GM21786 (cell line): ENCODE measurements around the gene B9D1.

Source experiments
- ATAC-seq: cut with Tn5 transposase; IDR thresholded peaks from one replicate; pipeline ENCODE4 v1.9.1; 2021; ENCODE audit not compliant: unreplicated experiment

B9D1 gene

GRCh38 chr17:19388791-19389785, 26.6 kb upstream of the B9D1 start:
- ATAC-seq: no peak

DNA sequence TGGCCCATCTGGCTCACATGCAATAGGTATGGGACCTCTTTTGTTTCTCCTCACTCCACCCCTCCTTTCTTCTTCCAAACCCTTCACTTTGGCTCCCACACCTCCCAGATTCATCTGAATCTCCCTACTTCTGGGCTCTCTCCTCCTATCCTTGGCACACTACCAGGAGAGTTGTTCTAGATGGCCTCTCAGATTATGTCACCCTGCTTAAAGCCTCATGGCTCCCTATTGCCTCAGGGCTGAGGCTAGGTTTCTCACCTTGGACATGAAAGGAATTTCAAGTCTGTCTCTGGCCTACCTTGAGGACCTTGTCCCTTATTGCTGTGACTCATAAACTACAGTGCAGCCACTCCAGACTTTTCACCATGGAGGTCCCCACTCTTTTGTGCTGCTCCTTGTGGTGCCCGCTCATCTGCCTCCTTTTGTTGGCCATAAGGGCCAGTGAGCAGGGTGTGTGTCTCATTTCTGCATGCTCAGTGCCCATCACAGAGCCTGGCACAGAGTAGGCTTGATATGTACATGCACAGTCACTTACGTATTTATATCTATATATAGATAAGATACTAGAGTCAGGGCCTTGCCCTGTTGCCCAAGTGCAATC, 25.5 kb upstream of the B9D1 start:
- ATAC-seq: no peak

DNA sequence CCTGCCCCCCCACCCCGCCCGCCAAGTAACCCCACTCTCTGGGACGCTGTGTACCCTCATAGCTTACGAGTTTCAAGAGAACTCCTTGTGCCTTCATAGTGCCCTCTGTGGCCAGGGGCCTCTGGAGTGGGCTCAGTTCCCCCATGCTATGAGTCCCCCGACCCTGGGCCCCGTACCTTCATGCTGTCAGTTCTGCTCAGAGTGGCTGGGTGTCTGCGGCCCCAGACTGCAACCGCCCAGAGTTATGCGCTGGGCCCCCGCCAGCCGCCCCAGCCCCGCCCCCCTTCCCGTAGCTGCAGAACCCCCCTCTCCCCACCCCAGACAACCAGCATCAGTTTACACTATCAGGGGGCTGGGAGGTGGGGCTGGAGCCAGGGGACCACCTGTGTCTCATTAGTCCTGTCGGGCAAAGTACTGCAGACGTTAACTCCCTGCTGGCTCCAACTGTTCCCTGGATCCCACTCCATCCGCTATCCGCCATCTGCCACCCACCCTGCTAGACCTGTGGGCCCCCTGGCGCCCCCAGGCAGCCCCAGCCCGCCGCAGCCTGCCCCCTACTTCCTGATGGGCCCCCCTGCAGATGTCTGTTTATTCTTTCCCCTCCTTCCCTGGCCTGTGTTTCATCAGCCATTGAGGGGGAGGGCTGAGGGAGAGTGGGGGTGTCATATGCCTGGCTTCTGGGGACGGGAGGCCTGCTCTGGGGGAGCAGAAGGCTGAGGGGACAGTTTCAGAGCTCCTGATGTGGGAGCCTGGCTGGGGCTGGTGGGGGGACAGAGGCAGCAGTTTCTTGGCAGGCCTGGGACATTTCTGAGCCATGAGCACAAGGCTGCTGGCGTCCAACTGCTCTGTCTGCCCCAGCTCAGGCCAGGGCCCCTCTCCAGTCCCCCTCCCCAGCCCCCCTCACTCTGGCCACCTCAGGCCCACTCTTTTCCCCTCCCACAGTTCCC, 24.7 kb upstream of the B9D1 start, which contains the start of gene MFAP4:
Gene MFAP4, minus strand, starts transcription at position 217 of the 947 bp plus-strand sequence. Its CDS starts 35 bp downstream, at position 182.
- no peak for ATAC-seq

GRCh38 chr17:19386051-19386929, 23.8 kb upstream of the B9D1 start:
- ATAC-seq: no peak

- no peak for ATAC-seq
Observed at GRCh38 chr17:19385521-19385983, 23.0 kb upstream of the B9D1 start.

GRCh38 chr17:19384723-19385391, 22.3 kb upstream of the B9D1 start:
- no peak for ATAC-seq

GRCh38 chr17:19383681-19384470, 21.4 kb upstream of the B9D1 start:
- ATAC-seq: no peak

- ATAC-seq: no peak
Observed at GRCh38 chr17:19382531-19383444, 20.3 kb upstream of the B9D1 start.

- no peak for ATAC-seq
Observed at GRCh38 chr17:19381741-19382444, 19.4 kb upstream of the B9D1 start.

- no peak for ATAC-seq
Observed at GRCh38 chr17:19381361-19381740, 18.8 kb upstream of the B9D1 start.

GRCh38 chr17:19380481-19381301, 18.2 kb upstream of the B9D1 start:
- no peak for ATAC-seq

GRCh38 chr17:19379361-19380065, 17.0 kb upstream of the B9D1 start:
- ATAC-seq: no peak

GRCh38 chr17:19378416-19379360, 16.2 kb upstream of the B9D1 start, which contains the start of gene MAPK7:
Gene MAPK7 (plus strand): TSS chr17:19378498. CDS start chr17:19378901, 403 bp downstream.
- no peak for ATAC-seq
